Measurements from ENCODE around the gene ARX.
A peak's percentile ranks its signal among the peaks of the same experiment; 100 is the strongest.

The ARX gene

DNA sequence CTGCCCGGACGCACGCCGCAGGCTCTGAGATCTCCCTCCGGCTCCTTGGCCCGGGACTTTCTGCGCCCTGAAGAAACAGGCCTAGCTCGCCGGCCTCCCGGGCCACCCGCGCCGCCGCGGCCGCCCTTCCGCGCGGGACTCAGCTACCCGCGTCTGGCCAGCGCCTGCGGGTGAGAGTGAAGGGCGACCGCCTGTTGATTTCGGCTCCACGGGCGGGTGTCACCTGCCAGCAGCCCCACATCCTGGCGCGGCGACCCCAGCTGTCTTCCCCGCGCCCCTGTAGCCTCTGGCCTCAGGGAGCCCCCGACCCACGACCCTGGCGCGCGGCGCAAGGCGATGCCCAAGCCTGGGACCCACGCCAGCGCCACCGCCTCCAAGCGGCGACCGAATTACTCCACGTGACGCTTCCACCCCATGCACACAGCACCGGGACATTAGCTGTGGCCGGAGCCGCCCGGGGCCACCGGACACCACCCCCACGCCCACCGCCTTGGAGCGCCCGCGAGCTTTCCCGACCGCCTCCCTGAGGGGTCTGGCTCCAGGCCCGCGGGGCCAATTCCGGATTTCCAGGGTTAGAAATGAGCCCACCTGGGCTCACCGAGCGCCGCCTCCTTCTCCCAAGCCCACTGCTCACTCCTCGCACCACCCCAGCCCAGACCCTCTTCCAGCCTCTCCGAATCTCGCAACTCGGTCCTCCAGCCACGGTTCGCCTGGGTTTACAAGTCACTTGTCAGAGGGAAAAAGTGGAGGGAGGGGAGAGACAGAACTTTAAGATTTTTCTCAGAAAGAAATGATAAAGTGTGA is 10.2 kb downstream of the ARX start:
- peak overlapping the region; percentile 60 for H3K4me3 ChIP-seq (ENCODE audit: low read length)
- peaks cover 5% of the 10 kb centered on the region for H3K4me1 ChIP-seq (ENCODE audit: control insufficient read depth, insufficient read depth, low read length)
- H3K36me3 ChIP-seq (ENCODE audit: insufficient read depth, low read length): no peaks in the 10 kb centered on the region
- H3K4me2 ChIP-seq (ENCODE audit: low read length): peak overlapping the region; percentile 79
- peaks cover 49% of the 10 kb centered on the region for H3K27me3 ChIP-seq (ENCODE audit: control insufficient read depth, insufficient read depth, low read length)
- no peak overlapping the region for H3K9ac ChIP-seq (ENCODE audit: low read depth, low read length)
- no peaks in the 10 kb centered on the region for H3K9me3 ChIP-seq (replicated peaks; ENCODE audit: low read length)

DNA sequence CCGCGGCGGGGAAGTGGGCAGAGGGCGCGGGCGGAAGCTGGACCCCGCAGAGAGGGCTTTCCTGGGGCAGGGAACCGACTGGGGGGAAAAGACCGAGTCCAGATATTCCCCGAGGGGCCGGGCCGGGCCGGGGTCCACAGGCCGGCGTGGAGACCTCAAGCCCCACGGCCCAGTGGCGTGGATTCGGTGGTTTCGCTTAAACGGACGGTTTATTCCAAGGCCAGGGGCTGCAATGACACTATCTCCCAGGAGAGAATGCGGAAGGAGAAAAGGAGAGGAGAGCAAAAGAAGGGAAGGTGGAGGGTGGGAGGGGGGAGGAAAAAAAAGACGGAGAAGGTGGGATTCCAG is 10.8 kb downstream of the ARX start:
- peaks cover 5% of the 10 kb centered on the region for H3K4me1 ChIP-seq (ENCODE audit: control insufficient read depth, insufficient read depth, low read length)
- peak overlapping the region; percentile 79 for H3K4me2 ChIP-seq (ENCODE audit: low read length)
- no peak overlapping the region for H3K9ac ChIP-seq (ENCODE audit: low read depth, low read length)
- no peaks in the 10 kb centered on the region for H3K9me3 ChIP-seq (replicated peaks; ENCODE audit: low read length)
- peak overlapping the region; percentile 60 for H3K4me3 ChIP-seq (ENCODE audit: low read length)
- peaks cover 45% of the 10 kb centered on the region for H3K27me3 ChIP-seq (ENCODE audit: control insufficient read depth, insufficient read depth, low read length)
- no peaks in the 10 kb centered on the region for H3K36me3 ChIP-seq (ENCODE audit: insufficient read depth, low read length)

- no peaks in the 10 kb centered on the region for H3K9me3 ChIP-seq (replicated peaks; ENCODE audit: low read length)
- no peak overlapping the region for H3K9ac ChIP-seq (ENCODE audit: low read depth, low read length)
- no peaks in the 10 kb centered on the region for H3K36me3 ChIP-seq (ENCODE audit: insufficient read depth, low read length)
- peak overlapping the region; percentile 60 for H3K4me3 ChIP-seq (ENCODE audit: low read length)
- peak overlapping the region; percentile 79 for H3K4me2 ChIP-seq (ENCODE audit: low read length)
- peaks cover 5% of the 10 kb centered on the region for H3K4me1 ChIP-seq (ENCODE audit: control insufficient read depth, insufficient read depth, low read length)
- H3K27me3 ChIP-seq (ENCODE audit: control insufficient read depth, insufficient read depth, low read length): peaks cover 45% of the 10 kb centered on the region
Observed at GRCh38 chrX:25004485-25005032, 11.2 kb downstream of the ARX start.

GRCh38 chrX:25004040-25004439 is 11.7 kb downstream of the ARX start:
- H3K9ac ChIP-seq (ENCODE audit: low read depth, low read length): no peak overlapping the region
- no peaks in the 10 kb centered on the region for H3K9me3 ChIP-seq (replicated peaks; ENCODE audit: low read length)
- H3K4me2 ChIP-seq (ENCODE audit: low read length): no peak overlapping the region
- H3K27me3 ChIP-seq (ENCODE audit: control insufficient read depth, insufficient read depth, low read length): peaks cover 45% of the 10 kb centered on the region
- H3K4me3 ChIP-seq (ENCODE audit: low read length): no peak overlapping the region
- no peaks in the 10 kb centered on the region for H3K36me3 ChIP-seq (ENCODE audit: insufficient read depth, low read length)
- peaks cover 5% of the 10 kb centered on the region for H3K4me1 ChIP-seq (ENCODE audit: control insufficient read depth, insufficient read depth, low read length)

GRCh38 chrX:25003066-25003849 is 12.5 kb downstream of the ARX start:
- peaks cover 44% of the 10 kb centered on the region for H3K27me3 ChIP-seq (ENCODE audit: control insufficient read depth, insufficient read depth, low read length)
- H3K4me1 ChIP-seq (ENCODE audit: control insufficient read depth, insufficient read depth, low read length): peaks cover 5% of the 10 kb centered on the region
- no peaks in the 10 kb centered on the region for H3K9me3 ChIP-seq (replicated peaks; ENCODE audit: low read length)
- H3K36me3 ChIP-seq (ENCODE audit: insufficient read depth, low read length): no peaks in the 10 kb centered on the region
- H3K4me2 ChIP-seq (ENCODE audit: low read length): no peak overlapping the region
- no peak overlapping the region for H3K9ac ChIP-seq (ENCODE audit: low read depth, low read length)
- no peak overlapping the region for H3K4me3 ChIP-seq (ENCODE audit: low read length)

- Histone ChIP-seq H3K4me2 (ENCODE audit: low read length) (no peak overlapping the region), H3K4me1 (ENCODE audit: control insufficient read depth, insufficient read depth, low read length) (peaks cover 5% of the 10 kb centered on the region), H3K9ac (ENCODE audit: low read depth, low read length) (no peak overlapping the region), H3K36me3 (ENCODE audit: insufficient read depth, low read length) (no peaks in the 10 kb centered on the region), H3K9me3 (replicated peaks; ENCODE audit: low read length) (no peaks in the 10 kb centered on the region), H3K27me3 (ENCODE audit: control insufficient read depth, insufficient read depth, low read length) (peaks cover 38% of the 10 kb centered on the region), H3K4me3 (ENCODE audit: low read length) (no peak overlapping the region)
Observed at GRCh38 chrX:25002661-25003020, 13.1 kb downstream of the ARX start.

- Histone ChIP-seq H3K27me3 (ENCODE audit: control insufficient read depth, insufficient read depth, low read length) (peaks cover 33% of the 10 kb centered on the region), H3K4me3 (ENCODE audit: low read length) (no peak overlapping the region), H3K9me3 (replicated peaks; ENCODE audit: low read length) (no peaks in the 10 kb centered on the region), H3K36me3 (ENCODE audit: insufficient read depth, low read length) (no peaks in the 10 kb centered on the region), H3K4me1 (ENCODE audit: control insufficient read depth, insufficient read depth, low read length) (peaks cover 5% of the 10 kb centered on the region), H3K4me2 (ENCODE audit: low read length) (no peak overlapping the region), H3K9ac (ENCODE audit: low read depth, low read length) (no peak overlapping the region)
Observed at GRCh38 chrX:25001808-25002660, 13.7 kb downstream of the ARX start.

GRCh38 chrX:24999511-24999910 is 16.3 kb downstream of the ARX start:
- Histone ChIP-seq H3K36me3 (ENCODE audit: insufficient read depth, low read length) (peaks cover 3% of the 10 kb centered on the region), H3K4me3 (ENCODE audit: low read length) (no peak overlapping the region), H3K4me2 (ENCODE audit: low read length) (no peak overlapping the region), H3K27me3 (ENCODE audit: control insufficient read depth, insufficient read depth, low read length) (peaks cover 8% of the 10 kb centered on the region), H3K9ac (ENCODE audit: low read depth, low read length) (no peak overlapping the region), H3K4me1 (ENCODE audit: control insufficient read depth, insufficient read depth, low read length) (no peaks in the 10 kb centered on the region), H3K9me3 (replicated peaks; ENCODE audit: low read length) (no peaks in the 10 kb centered on the region)

GRCh38 chrX:24996096-24996709 is 19.6 kb downstream of the ARX start:
- Histone ChIP-seq H3K4me3 (ENCODE audit: low read length) (no peak overlapping the region), H3K4me2 (ENCODE audit: low read length) (no peak overlapping the region), H3K36me3 (ENCODE audit: insufficient read depth, low read length) (peaks cover 3% of the 10 kb centered on the region), H3K9ac (ENCODE audit: low read depth, low read length) (no peak overlapping the region), H3K4me1 (ENCODE audit: control insufficient read depth, insufficient read depth, low read length) (no peaks in the 10 kb centered on the region), H3K9me3 (replicated peaks; ENCODE audit: low read length) (no peaks in the 10 kb centered on the region), H3K27me3 (ENCODE audit: control insufficient read depth, insufficient read depth, low read length) (peaks cover 3% of the 10 kb centered on the region)

GRCh38 chrX:24993879-24994278 is 21.9 kb downstream of the ARX start:
- Histone ChIP-seq H3K9ac (ENCODE audit: low read depth, low read length) (no peak overlapping the region), H3K4me1 (ENCODE audit: control insufficient read depth, insufficient read depth, low read length) (no peaks in the 10 kb centered on the region), H3K27me3 (ENCODE audit: control insufficient read depth, insufficient read depth, low read length) (peaks cover 3% of the 10 kb centered on the region), H3K9me3 (replicated peaks; ENCODE audit: low read length) (no peaks in the 10 kb centered on the region), H3K4me3 (ENCODE audit: low read length) (no peak overlapping the region), H3K36me3 (ENCODE audit: insufficient read depth, low read length) (peaks cover 3% of the 10 kb centered on the region), H3K4me2 (ENCODE audit: low read length) (no peak overlapping the region)

DNA sequence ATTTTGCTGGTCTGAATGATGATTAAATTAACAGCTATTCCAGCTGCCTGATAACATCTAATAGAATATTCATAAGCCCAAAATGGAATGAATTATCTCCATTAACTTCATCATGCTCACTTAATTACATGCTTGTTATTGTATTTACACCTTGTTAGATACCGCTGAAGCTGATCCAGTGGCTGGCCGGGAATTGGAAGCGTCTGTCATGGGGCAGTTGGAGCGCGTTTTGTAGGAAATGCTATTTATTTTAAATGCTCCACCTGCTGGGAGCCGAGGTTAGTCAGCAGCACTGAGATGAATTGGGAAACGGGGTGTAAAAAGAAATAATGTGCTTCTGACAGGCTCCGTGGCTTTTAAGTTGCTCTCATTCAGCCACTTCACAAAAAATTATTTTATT is 25.2 kb downstream of the ARX start:
- Histone ChIP-seq H3K4me2 (ENCODE audit: low read length) (no peak overlapping the region), H3K36me3 (ENCODE audit: insufficient read depth, low read length) (no peaks in the 10 kb centered on the region), H3K4me3 (ENCODE audit: low read length) (no peak overlapping the region), H3K4me1 (ENCODE audit: control insufficient read depth, insufficient read depth, low read length) (no peaks in the 10 kb centered on the region), H3K27me3 (ENCODE audit: control insufficient read depth, insufficient read depth, low read length) (no peaks in the 10 kb centered on the region), H3K9me3 (replicated peaks; ENCODE audit: low read length) (no peaks in the 10 kb centered on the region), H3K9ac (ENCODE audit: low read depth, low read length) (no peak overlapping the region)

Measured in skeletal muscle satellite cell (primary cell).